Gastrocnemius medialis (tissue), 4 donors: ENCODE measurements around the gene FXYD2. TPM values are rescaled to one million over a fixed set of nuclear protein-coding genes. Genes with fewer than 3 reads are reported as not detected.

Experiments
- ATAC-seq, 2 donors: fragments of 150-250 bp; one replicate each; pipeline ENCODE4 v1.9.1; 2016
- DNase-seq, 2 donors: peaks; one replicate each; pipeline ENCODE4 v3.0.0-alpha.2; 2019
- H3K27ac ChIP-seq, 4 donors: fragments of 200-600 bp; sonication (generic); 1 replicate in 1 of 4; 2 replicates in 3 of 4; pipeline ENCODE4 v1.5.1; 2016 to 2018; ENCODE audit warnings: mild to moderate bottlenecking in 2 of 4, moderate library complexity in 1 of 4
- H3K27me3 ChIP-seq, 3 donors: fragments of 200-600 bp; sonication (generic) in 2 of 3; 1 replicate in 1 of 3; 2 replicates in 2 of 3; pipeline versions ENCODE4 v1.5.1 to v1.6.0; 2016 to 2019; ENCODE audit warnings: mild to moderate bottlenecking in 1 of 3, moderate library complexity in 1 of 3
- H3K36me3 ChIP-seq, 2 donors: fragments of 200-600 bp; sonication (generic) in 1 of 2; one replicate each; pipeline ENCODE4 v1.5.1; 2017 to 2018
- H3K4me1 ChIP-seq, 2 donors: fragments of 200-600 bp; sonication (generic) in 1 of 2; one replicate each; pipeline ENCODE4 v1.5.1; 2016 to 2017; ENCODE audit warnings: mild to moderate bottlenecking in 2 of 2
- H3K4me3 ChIP-seq, 4 donors: fragments of 200-600 bp; sonication (generic) in 3 of 4; 1 replicate in 1 of 4; 2 replicates in 3 of 4; pipeline ENCODE4 v1.5.1; 2016 to 2019; ENCODE audit warnings: mild to moderate bottlenecking in 2 of 4
- H3K9me3 ChIP-seq, 3 donors: fragments of 200-600 bp; sonication (generic) in 2 of 3; 1 replicate in 1 of 3; 2 replicates in 2 of 3; pipeline ENCODE4 v1.5.1; 2016 to 2019
- CTCF ChIP-seq, 5 experiments: fragments of 450-650 bp in 3 of 5; fragments of 200-600 bp in 2 of 5; sonication (generic) in 2 of 5; IDR thresholded peaks in 4 of 5; conservative IDR thresholded peaks in 1 of 5; 1 replicate in 4 of 5; 2 replicates in 1 of 5; pipeline ENCODE4 v1.5.1; 2016 to 2019; ENCODE audit warnings: antibody characterized with exemption in 5 of 5, mild to moderate bottlenecking in 3 of 5, moderate library complexity in 3 of 5
- POLR2A ChIP-seq, 2 donors: fragments of 450-650 bp; IDR thresholded peaks; one replicate each; pipeline ENCODE4 v1.6.1; 2017; ENCODE audit warnings: antibody characterized with exemption in 2 of 2, mild to moderate bottlenecking in 2 of 2, moderate library complexity in 2 of 2
- in situ Hi-C, 4 donors: fragments of 200-750 bp; cut with MboI; loops; one replicate each; pipeline versions ENCODE4 v1.15.0 to v1.8.0; 2017; ENCODE audit warnings: low sequenced_read_pairs in 4 of 4
- intact Hi-C: fragments of 100-400 bp; cut with DNase I; formaldehyde crosslinking; loops from one replicate; pipeline ENCODE4 v1.15.1; 2023; ENCODE audit warnings: low total_unique reads
- total RNA-seq, 4 donors: library from RNA; depleted of rRNA; stranded (reverse); fragments of >200 nt; gene quantifications; one replicate each; pipeline versions ENCODE4 v1.1.0 to v1.2.3, GENCODE V29; 2016

Gene FXYD2
- total RNA-seq, 4 donors from 2014 or later, result 0.87 TPM; not detected in 3

GRCh38 chr11:117835576-117835975, 11.0 kb upstream of the FXYD2 start:
- Histone ChIP-seq H3K27ac (no peak overlapping the region), H3K27me3 (no peaks in the 10 kb centered on the region), H3K4me3 (no peak overlapping the region), H3K36me3 (no peaks in the 10 kb centered on the region), H3K4me1 (peaks cover 8 to 21% of the 10 kb centered on the region in 2 donors), H3K9me3 (no peaks in the 10 kb centered on the region)
- DNase-seq, result no peak
- no peak for ATAC-seq
- intact Hi-C loops, result no loop called here
- in situ Hi-C loops, result no loop called here
- TF ChIP-seq POLR2A (IDR thresholded peaks at IDR 0.05), result no peak
- no peak for TF ChIP-seq CTCF (IDR thresholded peaks at IDR 0.05 in 4 of 5, conservative IDR thresholded peaks at IDR 0.05 in 1 of 5)

DNA sequence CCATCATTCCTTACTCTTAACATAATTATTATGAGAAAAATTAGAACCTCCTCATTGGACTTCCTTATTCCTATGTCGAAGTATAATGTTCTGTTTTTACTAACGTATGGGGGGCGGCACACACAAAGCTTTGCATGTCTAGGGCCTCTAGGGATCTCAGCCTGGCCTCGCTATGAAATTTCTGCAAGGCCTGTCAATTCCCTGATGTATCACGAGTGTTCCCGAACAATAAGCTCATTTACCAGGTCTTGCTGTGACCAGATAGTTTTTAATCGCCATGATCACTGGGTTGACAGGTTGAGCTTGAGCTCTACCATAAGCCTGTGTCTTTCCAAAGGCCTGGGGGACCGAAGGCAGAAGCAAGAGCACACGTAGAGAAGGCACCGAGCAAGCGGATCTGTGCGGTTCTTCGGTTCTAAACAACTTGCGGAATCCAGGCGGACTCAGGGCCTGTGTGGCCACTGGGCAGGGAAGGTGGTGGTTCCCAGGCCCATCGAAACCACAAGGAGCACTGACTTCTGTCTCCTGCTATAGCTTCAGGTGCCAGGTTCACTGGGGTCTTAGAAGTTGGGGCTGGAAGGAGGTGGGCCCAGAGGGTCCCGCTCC, 10.4 kb upstream of the FXYD2 start:
- intact Hi-C loops, result no loop called here
- Histone ChIP-seq H3K27me3 (no peaks in the 10 kb centered on the region), H3K27ac (no peak overlapping the region), H3K9me3 (no peaks in the 10 kb centered on the region), H3K4me3 (no peak overlapping the region), H3K4me1 (peaks cover 8 to 21% of the 10 kb centered on the region in 2 donors), H3K36me3 (no peaks in the 10 kb centered on the region)
- TF ChIP-seq CTCF (IDR thresholded peaks at IDR 0.05 in 4 of 5, conservative IDR thresholded peaks at IDR 0.05 in 1 of 5), result no peak
- TF ChIP-seq POLR2A (IDR thresholded peaks at IDR 0.05), result no peak
- no peak for DNase-seq
- ATAC-seq, result no peak
- in situ Hi-C loops, result no loop called here

DNA sequence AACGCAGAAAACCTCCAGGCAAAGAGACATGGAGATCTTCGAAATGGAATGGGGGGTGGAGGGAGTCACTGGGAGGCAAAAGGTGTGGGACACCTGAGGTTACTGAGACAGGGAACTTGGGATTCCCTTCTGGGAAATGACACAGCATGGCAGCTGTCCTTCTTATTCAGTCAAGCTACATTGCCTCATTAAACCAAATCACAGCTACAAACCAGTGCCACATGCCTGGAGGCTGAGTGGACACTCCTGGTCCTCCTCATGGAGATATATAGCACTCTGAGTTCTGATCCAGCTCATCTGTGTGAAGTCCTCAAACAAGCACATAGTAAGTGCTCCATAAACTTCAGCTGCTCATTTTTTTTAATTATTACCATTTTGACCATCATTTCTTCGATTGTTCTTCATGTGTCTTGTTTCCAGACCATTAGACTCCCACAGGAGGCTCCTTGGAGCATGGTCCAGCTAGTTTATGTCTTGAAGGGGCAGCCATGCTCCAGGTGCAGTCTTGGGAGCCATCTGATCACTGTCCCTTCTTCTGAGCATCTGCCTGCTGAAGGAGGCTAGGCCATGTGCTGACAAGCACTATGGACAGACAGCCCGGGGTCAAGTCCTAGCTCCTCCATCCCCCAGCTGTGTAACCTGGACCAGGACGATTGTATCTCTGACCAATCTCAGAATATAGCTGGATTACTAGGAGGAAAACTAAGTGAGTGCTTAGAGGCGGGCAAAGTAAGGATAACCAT, 9.7 kb upstream of the FXYD2 start:
- Histone ChIP-seq H3K27ac (peak overlapping the region; percentile 48 to 84 (median 72)), H3K9me3 (no peaks in the 10 kb centered on the region), H3K4me3 (no peak overlapping the region), H3K27me3 (no peaks in the 10 kb centered on the region), H3K4me1 (peaks cover 8 to 21% of the 10 kb centered on the region in 2 donors), H3K36me3 (no peaks in the 10 kb centered on the region)
- TF ChIP-seq CTCF (IDR thresholded peaks at IDR 0.05 in 4 of 5, conservative IDR thresholded peaks at IDR 0.05 in 1 of 5), result no peak
- no peak for TF ChIP-seq POLR2A (IDR thresholded peaks at IDR 0.05)
- ATAC-seq (peak; percentile 72 to 76), DNase-seq (peak in 1 of 2 donors; percentile 70)
- intact Hi-C loops, result no loop called here
- in situ Hi-C loops, result no loop called here

- DNase-seq, result peak; percentile 89 to 96
These were observed 8.9 kb upstream of the FXYD2 start for GRCh38 chr11:117833401-117833891.

More at GRCh38 chr11:117833401-117833891, 8.9 kb upstream of the FXYD2 start:
- Histone ChIP-seq H3K9me3 (no peaks in the 10 kb centered on the region), H3K36me3 (no peaks in the 10 kb centered on the region), H3K27me3 (no peaks in the 10 kb centered on the region), H3K4me3 (no peak overlapping the region), H3K27ac (peak overlapping the region; percentile 48 to 84 (median 72)), H3K4me1 (peaks cover 8 to 21% of the 10 kb centered on the region in 2 donors)
- intact Hi-C loops, result no loop called here
- in situ Hi-C loops, result no loop called here
- ATAC-seq, result peak; percentile 89 to 91
- no peak for TF ChIP-seq CTCF (IDR thresholded peaks at IDR 0.05 in 4 of 5, conservative IDR thresholded peaks at IDR 0.05 in 1 of 5)
- no peak for TF ChIP-seq POLR2A (IDR thresholded peaks at IDR 0.05)
